ENCODE results near the gene STX16. TPM values are rescaled to one million over a fixed set of nuclear protein-coding genes. Genes with fewer than 3 reads are reported as not detected.

STX16 gene
- total RNA-seq, 4 donors from 2014 or later, result 70.2 to 148 (median 85.9) TPM

- no peaks in the 10 kb centered on the region for H3K27me3 ChIP-seq
- H3K9me3 ChIP-seq, result no peaks in the 10 kb centered on the region
- WGBS, 2 donors, result 61 to 65% methylated on average over 2 of the region's 2 CpGs
- no peak overlapping the region for H3K27ac ChIP-seq
- peaks cover 0 to 47% (median 0%) of the 10 kb centered on the region in 3 donors for H3K36me3 ChIP-seq
- H3K4me1 ChIP-seq, result peaks cover 0 to 17% (median 0%) of the 10 kb centered on the region in 4 donors
- TF ChIP-seq CTCF (IDR thresholded peaks at IDR 0.05), result no peak
- no peak for TF ChIP-seq EP300 (IDR thresholded peaks at IDR 0.05)
- no peak for DNase-seq (ENCODE audit: low spot score in 2 of 2)
- no peak overlapping the region for H3K4me3 ChIP-seq
These were observed 13.2 kb downstream of the STX16 start for GRCh38 chr20:58664331-58664730.

- 73 to 84% methylated on average over 5 of the region's 5 CpGs for WGBS, 2 donors
- TF ChIP-seq POLR2A (IDR thresholded peaks at IDR 0.05) (no peak), EP300 (IDR thresholded peaks at IDR 0.05) (no peak), CTCF (IDR thresholded peaks at IDR 0.05) (no peak)
- DNase-seq (ENCODE audit: low spot score in 2 of 2), result no peak
- Histone ChIP-seq H3K36me3 (peaks cover 0 to 53% (median 0%) of the 10 kb centered on the region in 3 donors), H3K27me3 (no peaks in the 10 kb centered on the region), H3K4me3 (no peak overlapping the region), H3K27ac (no peak overlapping the region), H3K9me3 (no peaks in the 10 kb centered on the region), H3K4me1 (peaks cover 0 to 15% (median 0%) of the 10 kb centered on the region in 4 donors)
These were observed 13.8 kb downstream of the STX16 start for GRCh38 chr20:58664883-58665282.

GRCh38 chr20:58665606-58666005 lies 14.5 kb downstream of the STX16 start:
- no peaks in the 10 kb centered on the region for H3K9me3 ChIP-seq
- H3K4me3 ChIP-seq, result no peak overlapping the region
- H3K36me3 ChIP-seq, result peaks cover 0 to 60% (median 0%) of the 10 kb centered on the region in 3 donors
- no peak overlapping the region for H3K27ac ChIP-seq
- TF ChIP-seq CTCF (IDR thresholded peaks at IDR 0.05) (no peak), EP300 (IDR thresholded peaks at IDR 0.05) (no peak), POLR2A (IDR thresholded peaks at IDR 0.05) (no peak)
- H3K4me1 ChIP-seq, result peaks cover 0 to 15% (median 0%) of the 10 kb centered on the region in 4 donors
- DNase-seq (ENCODE audit: low spot score in 2 of 2), result no peak
- WGBS, 2 donors, result 71 to 83% methylated on average over 11 of the region's 11 CpGs
- no peaks in the 10 kb centered on the region for H3K27me3 ChIP-seq

GRCh38 chr20:58666702-58667101 lies 15.6 kb downstream of the STX16 start:
- H3K36me3 ChIP-seq, result peaks cover 0 to 60% (median 0%) of the 10 kb centered on the region in 3 donors
- DNase-seq (ENCODE audit: low spot score in 2 of 2), result no peak
- no peaks in the 10 kb centered on the region for H3K9me3 ChIP-seq
- no peaks in the 10 kb centered on the region for H3K27me3 ChIP-seq
- H3K4me1 ChIP-seq, result peaks cover 0 to 8% (median 0%) of the 10 kb centered on the region in 4 donors
- no peak overlapping the region for H3K4me3 ChIP-seq
- no peak overlapping the region for H3K27ac ChIP-seq
- TF ChIP-seq POLR2A (IDR thresholded peaks at IDR 0.05) (no peak), CTCF (IDR thresholded peaks at IDR 0.05) (no peak), EP300 (IDR thresholded peaks at IDR 0.05) (no peak)
- WGBS, 2 donors, result 88 to 90% methylated on average over 7 of the region's 7 CpGs

- no peaks in the 10 kb centered on the region for H3K27me3 ChIP-seq
- 81 to 89% methylated on average over 5 of the region's 5 CpGs for WGBS, 2 donors
- peaks cover 0 to 60% (median 0%) of the 10 kb centered on the region in 3 donors for H3K36me3 ChIP-seq
- H3K27ac ChIP-seq, result no peak overlapping the region
- no peak for DNase-seq (ENCODE audit: low spot score in 2 of 2)
- H3K4me1 ChIP-seq, result peaks cover 0 to 3% (median 0%) of the 10 kb centered on the region in 4 donors
- no peak for TF ChIP-seq CTCF (IDR thresholded peaks at IDR 0.05)
- no peak for TF ChIP-seq EP300 (IDR thresholded peaks at IDR 0.05)
- TF ChIP-seq POLR2A (IDR thresholded peaks at IDR 0.05), result no peak
- no peaks in the 10 kb centered on the region for H3K9me3 ChIP-seq
- no peak overlapping the region for H3K4me3 ChIP-seq
These were observed 16.9 kb downstream of the STX16 start for GRCh38 chr20:58667975-58668374.

Measured in tibial nerve (tissue), 4 donors.